CD8-positive, alpha-beta memory T cell (primary cell): ENCODE data around the gene KCNIP4. TPM values are rescaled to one million over a fixed set of nuclear protein-coding genes. Genes with fewer than 3 reads are reported as not detected.

Experiments
- CTCF ChIA-PET: fragments of 350-600 bp; sonication (Branson Sonifier 250); formaldehyde crosslinking; loops from one replicate; lab custom pipeline; 2021; ENCODE audit warnings: antibody characterized with exemption; lab: Charles Lee
- POLR2A ChIA-PET: fragments of 350-600 bp; sonication (Branson Sonifier 250); formaldehyde crosslinking; loops from one replicate; lab custom pipeline; 2021; ENCODE audit warnings: antibody characterized with exemption; lab: Charles Lee
- DNase-seq, 5 donors: peaks; one replicate each; pipeline versions ENCODE4 v3.0.0 to v3.0.0-alpha.2; 2020 to 2022; ENCODE audit warnings: mixed read lengths in 1 of 5
- H3K27ac ChIP-seq: one replicate; pipeline ENCODE4 v1.7.0; 2013; ENCODE audit warnings: low read depth, mild to moderate bottlenecking, low read length, moderate library complexity
- H3K27me3 ChIP-seq: 2 replicates; pipeline ENCODE4 v1.7.0; 2013; ENCODE audit warnings: low read length, mild to moderate bottlenecking; ENCODE audit not compliant: insufficient read depth, poor library complexity, severe bottlenecking
- H3K36me3 ChIP-seq: 2 replicates; pipeline ENCODE4 v1.7.0; 2013; ENCODE audit warnings: mild to moderate bottlenecking, low read length, moderate library complexity; ENCODE audit not compliant: insufficient read depth
- H3K4me1 ChIP-seq: 2 replicates; pipeline ENCODE4 v1.7.0; 2013; ENCODE audit warnings: mild to moderate bottlenecking, low read length, moderate library complexity; ENCODE audit not compliant: insufficient read depth
- H3K4me3 ChIP-seq: 2 replicates; pipeline ENCODE4 v1.7.0; 2013; ENCODE audit warnings: mild to moderate bottlenecking, low read length
- H3K9me3 ChIP-seq: 2 replicates; pipeline ENCODE4 v1.7.0; 2013; ENCODE audit warnings: mild to moderate bottlenecking, low read length
- H3K27ac Mint-ChIP-seq, 8 donors: one replicate each; pipeline ENCODE4 v1.8.0; 2020 to 2021; ENCODE audit warnings: mixed read lengths in 8 of 8, mild to moderate bottlenecking in 6 of 8, inconsistent platforms in 3 of 8, moderate library complexity in 3 of 8
- H3K27me3 Mint-ChIP-seq, 2 donors: one replicate each; pipeline ENCODE4 v1.8.0; 2020 to 2021; ENCODE audit warnings: mixed read lengths in 2 of 2, mild to moderate bottlenecking in 1 of 2, moderate library complexity in 1 of 2
- H3K36me3 Mint-ChIP-seq, 3 donors: one replicate each; pipeline ENCODE4 v1.8.0; 2020 to 2021; ENCODE audit warnings: mixed read lengths in 3 of 3, inconsistent platforms in 1 of 3, mild to moderate bottlenecking in 1 of 3
- H3K4me1 Mint-ChIP-seq, 3 donors: one replicate each; pipeline ENCODE4 v1.8.0; 2020 to 2021; ENCODE audit warnings: mixed read lengths in 3 of 3, inconsistent platforms in 1 of 3, mild to moderate bottlenecking in 1 of 3
- H3K4me3 Mint-ChIP-seq, 7 donors: one replicate each; pipeline ENCODE4 v1.8.0; 2020 to 2021; ENCODE audit warnings: mixed read lengths in 7 of 7, mild to moderate bottlenecking in 6 of 7, moderate library complexity in 4 of 7, inconsistent platforms in 2 of 7
- H3K9me3 Mint-ChIP-seq, 5 donors: one replicate each; pipeline ENCODE4 v1.8.0; 2020 to 2022; ENCODE audit warnings: mixed read lengths in 5 of 5, mild to moderate bottlenecking in 3 of 5, moderate library complexity in 2 of 5, inconsistent platforms in 1 of 5
- polyA plus RNA-seq: library from polyadenylated mRNA; unstranded; fragments of 300-500 nt; fragmentation: Illumina TruSeq; gene quantifications from one replicate; pipeline ENCODE4 v1.2.3, GENCODE V29; 2021
- total RNA-seq, 2 experiments: library from RNA; stranded (reverse); gene quantifications; one replicate each; pipeline ENCODE4 v1.2.3, GENCODE V29; 2021

The KCNIP4 gene
- total and polyA plus RNA-seq, 3 experiments from 2014 or later: 0.12 TPM; not detected in 2

DNA sequence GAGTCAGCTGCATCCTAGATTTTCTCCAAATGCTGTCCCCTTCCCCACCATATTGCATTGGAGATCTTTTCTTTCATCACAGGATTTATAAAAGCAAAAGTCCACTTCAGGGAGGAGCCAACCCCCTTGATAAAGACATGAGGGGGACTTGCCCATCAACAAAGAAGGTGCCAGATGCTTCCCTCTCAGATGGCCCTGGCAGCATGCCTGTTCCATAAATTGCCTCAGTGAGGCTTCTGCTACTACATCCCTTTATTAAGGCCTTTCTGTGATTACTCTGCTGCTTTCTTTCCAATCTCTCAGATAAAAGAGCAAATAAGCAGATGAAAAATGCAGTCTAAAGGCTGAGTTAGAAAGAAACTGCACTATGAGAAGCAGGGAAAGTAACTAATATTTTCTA is 736.7 kb downstream of the KCNIP4 start:
- peaks cover 0 to 2% (median 0%) of the 10 kb centered on the region in 5 donors for H3K9me3 Mint-ChIP-seq
- Histone ChIP-seq H3K36me3 (no peaks in the 10 kb centered on the region), H3K9me3 (no peaks in the 10 kb centered on the region), H3K4me3 (no peak overlapping the region), H3K4me1 (no peaks in the 10 kb centered on the region), H3K27me3 (no peaks in the 10 kb centered on the region), H3K27ac (no peak overlapping the region)
- H3K36me3 Mint-ChIP-seq: no peaks in the 10 kb centered on the region
- DNase-seq: no peak
- no peaks in the 10 kb centered on the region for H3K27me3 Mint-ChIP-seq
- ChIA-PET POLR2A (no interaction called here), CTCF (no interaction called here)
- no peaks in the 10 kb centered on the region for H3K4me1 Mint-ChIP-seq
- no peak overlapping the region for H3K4me3 Mint-ChIP-seq
- H3K27ac Mint-ChIP-seq: no peak overlapping the region

- Histone ChIP-seq H3K36me3 (no peaks in the 10 kb centered on the region), H3K4me1 (no peaks in the 10 kb centered on the region), H3K4me3 (no peak overlapping the region), H3K27ac (no peak overlapping the region), H3K9me3 (no peaks in the 10 kb centered on the region), H3K27me3 (no peaks in the 10 kb centered on the region)
- no peak overlapping the region for H3K4me3 Mint-ChIP-seq
- DNase-seq: no peak
- H3K36me3 Mint-ChIP-seq: no peaks in the 10 kb centered on the region
- peaks cover 0 to 2% (median 0%) of the 10 kb centered on the region in 5 donors for H3K9me3 Mint-ChIP-seq
- CTCF ChIA-PET: no interaction called here
- H3K4me1 Mint-ChIP-seq: no peaks in the 10 kb centered on the region
- H3K27ac Mint-ChIP-seq: peak overlapping the region in 1 of 8 donors; percentile 2
- H3K27me3 Mint-ChIP-seq: no peaks in the 10 kb centered on the region
- POLR2A ChIA-PET: no interaction called here
These were observed 738.7 kb downstream of the KCNIP4 start for GRCh38 chr4:21209860-21210259.

GRCh38 chr4:21205821-21206531 is 742.6 kb downstream of the KCNIP4 start:
- no peak overlapping the region for H3K4me3 Mint-ChIP-seq
- H3K27ac Mint-ChIP-seq: no peak overlapping the region
- H3K9me3 Mint-ChIP-seq: peaks cover 0 to 5% (median 2%) of the 10 kb centered on the region in 5 donors
- Histone ChIP-seq H3K36me3 (no peaks in the 10 kb centered on the region), H3K9me3 (no peaks in the 10 kb centered on the region), H3K4me3 (no peak overlapping the region), H3K27ac (no peak overlapping the region), H3K27me3 (no peaks in the 10 kb centered on the region), H3K4me1 (no peaks in the 10 kb centered on the region)
- H3K4me1 Mint-ChIP-seq: no peaks in the 10 kb centered on the region
- CTCF ChIA-PET: no interaction called here
- DNase-seq: no peak
- H3K36me3 Mint-ChIP-seq: no peaks in the 10 kb centered on the region
- POLR2A ChIA-PET: no interaction called here
- H3K27me3 Mint-ChIP-seq: no peaks in the 10 kb centered on the region

GRCh38 chr4:21203416-21203815 is 745.2 kb downstream of the KCNIP4 start:
- H3K4me3 Mint-ChIP-seq: no peak overlapping the region
- no peak for DNase-seq
- Histone ChIP-seq H3K36me3 (no peaks in the 10 kb centered on the region), H3K4me3 (no peak overlapping the region), H3K27ac (no peak overlapping the region), H3K27me3 (no peaks in the 10 kb centered on the region), H3K9me3 (no peaks in the 10 kb centered on the region), H3K4me1 (no peaks in the 10 kb centered on the region)
- H3K36me3 Mint-ChIP-seq: no peaks in the 10 kb centered on the region
- POLR2A ChIA-PET: no interaction called here
- no peaks in the 10 kb centered on the region for H3K4me1 Mint-ChIP-seq
- peaks cover 0 to 6% (median 4%) of the 10 kb centered on the region in 5 donors for H3K9me3 Mint-ChIP-seq
- no peaks in the 10 kb centered on the region for H3K27me3 Mint-ChIP-seq
- CTCF ChIA-PET: no interaction called here
- no peak overlapping the region for H3K27ac Mint-ChIP-seq

DNA sequence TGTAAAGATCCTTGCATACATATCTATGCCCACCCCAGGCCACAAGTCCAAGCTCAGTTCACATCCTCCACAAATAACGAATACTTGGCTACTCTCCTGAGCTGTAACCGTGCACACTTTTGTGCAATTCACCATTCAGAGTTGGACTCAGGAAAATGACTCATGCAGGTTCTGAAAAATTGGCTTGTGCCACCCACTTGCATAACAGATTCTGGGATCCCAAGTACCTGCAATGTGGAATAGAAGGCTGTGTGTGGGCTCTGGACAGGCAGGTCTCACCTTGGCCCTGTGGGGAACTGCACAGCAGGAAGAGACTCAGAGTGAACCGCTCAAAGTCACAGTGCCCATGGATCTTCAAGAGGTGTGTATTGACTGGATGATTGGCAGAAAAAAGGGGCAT is 745.6 kb downstream of the KCNIP4 start:
- POLR2A ChIA-PET: no interaction called here
- Mint-ChIP-seq H3K9me3 (peaks cover 0 to 6% (median 4%) of the 10 kb centered on the region in 5 donors), H3K4me3 (no peak overlapping the region), H3K27me3 (no peaks in the 10 kb centered on the region), H3K4me1 (no peaks in the 10 kb centered on the region), H3K27ac (no peak overlapping the region), H3K36me3 (no peaks in the 10 kb centered on the region)
- Histone ChIP-seq H3K4me3 (no peak overlapping the region), H3K36me3 (no peaks in the 10 kb centered on the region), H3K27ac (no peak overlapping the region), H3K27me3 (no peaks in the 10 kb centered on the region), H3K4me1 (no peaks in the 10 kb centered on the region), H3K9me3 (no peaks in the 10 kb centered on the region)
- no peak for DNase-seq
- CTCF ChIA-PET: no interaction called here

DNA sequence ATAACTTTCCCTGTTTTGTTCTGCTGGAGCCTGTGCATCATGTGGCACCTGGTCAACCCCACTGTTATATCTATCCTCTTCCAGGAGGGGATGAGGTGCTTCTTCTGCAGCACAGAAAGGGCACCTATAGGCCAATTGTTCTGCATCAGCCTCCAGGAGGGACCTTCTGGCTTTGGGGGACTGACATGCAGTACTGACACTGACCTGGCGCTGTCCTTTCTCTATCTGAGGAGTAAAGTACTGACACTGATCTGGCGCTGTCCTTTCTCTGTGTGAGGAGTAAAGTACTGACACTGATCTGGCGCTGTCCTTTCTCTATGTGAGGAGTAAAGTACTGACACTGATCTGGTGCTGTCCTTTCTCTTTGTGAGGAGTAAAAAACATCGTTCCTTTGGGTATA is 749.9 kb downstream of the KCNIP4 start:
- POLR2A ChIA-PET: no interaction called here
- H3K27ac Mint-ChIP-seq: no peak overlapping the region
- H3K36me3 Mint-ChIP-seq: no peaks in the 10 kb centered on the region
- CTCF ChIA-PET: no interaction called here
- Histone ChIP-seq H3K36me3 (no peaks in the 10 kb centered on the region), H3K9me3 (no peaks in the 10 kb centered on the region), H3K4me1 (no peaks in the 10 kb centered on the region), H3K27ac (no peak overlapping the region), H3K4me3 (no peak overlapping the region), H3K27me3 (no peaks in the 10 kb centered on the region)
- H3K27me3 Mint-ChIP-seq: peaks cover 0 to 3% of the 10 kb centered on the region in 2 donors
- H3K9me3 Mint-ChIP-seq: peaks cover 3 to 8% (median 4%) of the 10 kb centered on the region in 5 donors
- no peak for DNase-seq
- H3K4me3 Mint-ChIP-seq: no peak overlapping the region
- H3K4me1 Mint-ChIP-seq: no peaks in the 10 kb centered on the region

GRCh38 chr4:21195682-21196081 is 752.9 kb downstream of the KCNIP4 start:
- POLR2A ChIA-PET: no interaction called here
- peaks cover 0 to 3% of the 10 kb centered on the region in 2 donors for H3K27me3 Mint-ChIP-seq
- no peak overlapping the region for H3K27ac Mint-ChIP-seq
- Histone ChIP-seq H3K4me1 (no peaks in the 10 kb centered on the region), H3K4me3 (no peak overlapping the region), H3K36me3 (no peaks in the 10 kb centered on the region), H3K27ac (no peak overlapping the region), H3K9me3 (no peaks in the 10 kb centered on the region), H3K27me3 (no peaks in the 10 kb centered on the region)
- no peak for DNase-seq
- H3K4me1 Mint-ChIP-seq: no peaks in the 10 kb centered on the region
- peaks cover 0 to 8% (median 0%) of the 10 kb centered on the region in 5 donors for H3K9me3 Mint-ChIP-seq
- CTCF ChIA-PET: no interaction called here
- no peak overlapping the region for H3K4me3 Mint-ChIP-seq
- no peaks in the 10 kb centered on the region for H3K36me3 Mint-ChIP-seq

- no peak overlapping the region for H3K4me3 ChIP-seq
- H3K4me3 Mint-ChIP-seq: no peak overlapping the region
- H3K9me3 ChIP-seq: no peaks in the 10 kb centered on the region
- ChIA-PET POLR2A (no interaction called here), CTCF (no interaction called here)
- H3K27ac Mint-ChIP-seq: no peak overlapping the region
- no peaks in the 10 kb centered on the region for H3K4me1 ChIP-seq
- DNase-seq: no peak
- H3K27ac ChIP-seq: no peak overlapping the region
- no peaks in the 10 kb centered on the region for H3K36me3 ChIP-seq
- H3K4me1 Mint-ChIP-seq: no peaks in the 10 kb centered on the region
- peaks cover 0 to 3% of the 10 kb centered on the region in 2 donors for H3K27me3 Mint-ChIP-seq
- no peaks in the 10 kb centered on the region for H3K27me3 ChIP-seq
- peaks cover 0 to 3% (median 2%) of the 10 kb centered on the region in 5 donors for H3K9me3 Mint-ChIP-seq
- no peaks in the 10 kb centered on the region for H3K36me3 Mint-ChIP-seq
These were observed 756.2 kb downstream of the KCNIP4 start for GRCh38 chr4:21192367-21192766.
